Peyer's patch (tissue), 4 donors: ENCODE measurements around the gene CCDC184. TPM values are rescaled to one million over a fixed set of nuclear protein-coding genes. Genes with fewer than 3 reads are reported as not detected.

Experiments used
- DNase-seq, 3 donors: peaks; one replicate each; pipeline ENCODE4 v3.0.0-alpha.2; 2017 to 2019
- H3K27ac ChIP-seq, 4 donors: fragments of 200-600 bp; sonication (generic); one replicate each; pipeline ENCODE4 v1.5.1; 2016 to 2019
- H3K27me3 ChIP-seq, 2 donors: fragments of 200-600 bp; sonication (generic); one replicate each; pipeline ENCODE4 v1.5.1; 2019
- H3K36me3 ChIP-seq, 3 donors: fragments of 200-600 bp; sonication (generic); one replicate each; pipeline ENCODE4 v1.5.1; 2016 to 2019
- H3K4me1 ChIP-seq, 4 donors: fragments of 200-600 bp; sonication (generic); one replicate each; pipeline ENCODE4 v1.5.1; 2016 to 2019
- H3K4me3 ChIP-seq, 4 donors: fragments of 200-600 bp; sonication (generic); 1 replicate in 3 of 4; 2 replicates in 1 of 4; pipeline ENCODE4 v1.5.1; 2016 to 2019; ENCODE audit warnings: mild to moderate bottlenecking in 1 of 4
- H3K9me3 ChIP-seq, 4 donors: fragments of 200-600 bp; sonication (generic); one replicate each; pipeline ENCODE4 v1.5.1; 2016 to 2019; ENCODE audit warnings: mild to moderate bottlenecking in 1 of 4
- CTCF ChIP-seq, 6 experiments: fragments of 450-650 bp in 4 of 6; fragments of 200-600 bp in 2 of 6; sonication (generic) in 1 of 6; IDR thresholded peaks; one replicate each; pipeline ENCODE4 v1.5.1; 2017 to 2019; ENCODE audit warnings: antibody characterized with exemption in 6 of 6, mild to moderate bottlenecking in 3 of 6, moderate library complexity in 1 of 6
- POLR2A ChIP-seq, 2 donors: fragments of 450-650 bp; IDR thresholded peaks; one replicate each; pipeline ENCODE4 v1.5.1; 2017; ENCODE audit warnings: antibody characterized with exemption in 2 of 2, mild to moderate bottlenecking in 2 of 2, moderate library complexity in 2 of 2
- total RNA-seq, 4 donors: library from RNA; depleted of rRNA; stranded (reverse); fragments of >200 nt; gene quantifications; one replicate each; pipeline ENCODE4 v1.1.0, GENCODE V29; 2016

CCDC184 gene
- total RNA-seq, 4 donors from 2014 or later: 0.40 TPM; not detected in 3

- TF ChIP-seq CTCF (IDR thresholded peaks at IDR 0.05) (no peak), POLR2A (IDR thresholded peaks at IDR 0.05) (no peak)
- no peaks in the 10 kb centered on the region for H3K36me3 ChIP-seq
- H3K27me3 ChIP-seq: no peaks in the 10 kb centered on the region
- no peak for DNase-seq
- no peak overlapping the region for H3K4me3 ChIP-seq
- H3K9me3 ChIP-seq: no peaks in the 10 kb centered on the region
- H3K4me1 ChIP-seq: peaks cover 0 to 21% (median 5%) of the 10 kb centered on the region in 4 donors
- H3K27ac ChIP-seq: no peak overlapping the region
Observed at GRCh38 chr12:48185181-48185919, 1.9 kb downstream of the CCDC184 start.

GRCh38 chr12:48187916-48188695 lies 4.7 kb downstream of the CCDC184 start:
- no peaks in the 10 kb centered on the region for H3K36me3 ChIP-seq
- no peak overlapping the region for H3K27ac ChIP-seq
- TF ChIP-seq CTCF (IDR thresholded peaks at IDR 0.05) (no peak), POLR2A (IDR thresholded peaks at IDR 0.05) (no peak)
- no peak for DNase-seq
- H3K27me3 ChIP-seq: no peaks in the 10 kb centered on the region
- no peaks in the 10 kb centered on the region for H3K9me3 ChIP-seq
- H3K4me3 ChIP-seq: no peak overlapping the region
- H3K4me1 ChIP-seq: peaks cover 0 to 15% (median 5%) of the 10 kb centered on the region in 4 donors

GRCh38 chr12:48189331-48190125 lies 6.1 kb downstream of the CCDC184 start:
- DNase-seq: peak in 2 of 3 donors; percentile 68 to 93
- Histone ChIP-seq H3K4me3 (no peak overlapping the region), H3K36me3 (no peaks in the 10 kb centered on the region), H3K27ac (no peak overlapping the region), H3K4me1 (peaks cover 0 to under 1% (median under 1%) of the 10 kb centered on the region in 4 donors), H3K9me3 (no peaks in the 10 kb centered on the region), H3K27me3 (no peaks in the 10 kb centered on the region)
- TF ChIP-seq CTCF (IDR thresholded peaks at IDR 0.05) (peak; percentile 71 to 88 (median 86)), POLR2A (IDR thresholded peaks at IDR 0.05) (no peak)

GRCh38 chr12:48191096-48191495 lies 7.7 kb downstream of the CCDC184 start:
- DNase-seq: no peak
- Histone ChIP-seq H3K27ac (no peak overlapping the region), H3K36me3 (no peaks in the 10 kb centered on the region), H3K4me1 (no peaks in the 10 kb centered on the region), H3K27me3 (no peaks in the 10 kb centered on the region), H3K4me3 (no peak overlapping the region), H3K9me3 (no peaks in the 10 kb centered on the region)
- TF ChIP-seq POLR2A (IDR thresholded peaks at IDR 0.05) (no peak), CTCF (IDR thresholded peaks at IDR 0.05) (no peak)

GRCh38 chr12:48192861-48193260 lies 9.4 kb downstream of the CCDC184 start:
- Histone ChIP-seq H3K9me3 (no peaks in the 10 kb centered on the region), H3K4me1 (no peaks in the 10 kb centered on the region), H3K27me3 (no peaks in the 10 kb centered on the region), H3K27ac (no peak overlapping the region), H3K4me3 (no peak overlapping the region), H3K36me3 (no peaks in the 10 kb centered on the region)
- TF ChIP-seq CTCF (IDR thresholded peaks at IDR 0.05) (no peak), POLR2A (IDR thresholded peaks at IDR 0.05) (no peak)
- DNase-seq: no peak
